Anterior cingulate cortex (tissue), 58 donors: ENCODE data around the gene ZBTB20.

Experiments used
- DNase-seq, 58 donors: peaks; one replicate each; lab custom pipeline; 2025; lab: John Stamatoyannopoulos, UW

Gene ZBTB20

GRCh38 chr3:114333923-114334240, 813.2 kb downstream of the ZBTB20 start:
- peak in 2 of 58 donors; percentile 24 to 36 for DNase-seq

DNA sequence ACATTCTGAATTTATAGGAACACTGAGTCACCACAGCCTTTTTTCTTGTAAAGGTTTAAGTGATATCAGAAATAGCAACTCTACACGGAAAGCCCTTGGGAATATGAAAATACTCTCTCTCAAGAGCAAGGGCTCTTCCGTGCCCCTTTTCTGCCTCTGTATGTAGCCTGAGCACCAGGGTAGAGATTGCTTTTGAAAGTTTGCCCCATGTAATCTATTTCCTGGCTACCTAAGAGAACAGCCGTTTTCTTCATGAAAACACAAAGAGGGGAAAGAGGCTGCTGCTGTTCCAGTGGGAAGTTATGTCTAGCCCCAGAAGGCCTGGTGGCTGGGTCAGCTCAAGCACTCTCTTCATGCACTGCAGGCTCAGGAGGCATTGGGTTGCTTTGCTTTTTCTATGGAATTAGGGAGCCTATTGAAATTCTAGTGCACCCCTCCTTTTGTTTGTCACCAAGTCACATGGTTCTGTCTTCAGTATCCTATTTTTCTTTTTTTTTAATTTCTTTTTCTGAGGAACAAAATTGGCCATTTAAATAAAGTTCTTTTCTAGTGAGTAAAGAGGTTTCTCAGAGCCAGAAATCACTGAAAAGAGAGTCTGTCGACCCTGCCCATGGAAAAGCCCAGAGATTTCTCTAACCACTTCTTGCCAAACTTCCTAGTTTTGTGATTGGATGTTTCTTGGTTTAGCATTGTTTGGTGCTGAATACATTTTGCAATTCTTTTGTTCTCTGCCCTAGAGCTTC, 813.7 kb downstream of the ZBTB20 start:
- peak in 28 of 58 donors; percentile 4 to 76 (median 21) for DNase-seq

DNA sequence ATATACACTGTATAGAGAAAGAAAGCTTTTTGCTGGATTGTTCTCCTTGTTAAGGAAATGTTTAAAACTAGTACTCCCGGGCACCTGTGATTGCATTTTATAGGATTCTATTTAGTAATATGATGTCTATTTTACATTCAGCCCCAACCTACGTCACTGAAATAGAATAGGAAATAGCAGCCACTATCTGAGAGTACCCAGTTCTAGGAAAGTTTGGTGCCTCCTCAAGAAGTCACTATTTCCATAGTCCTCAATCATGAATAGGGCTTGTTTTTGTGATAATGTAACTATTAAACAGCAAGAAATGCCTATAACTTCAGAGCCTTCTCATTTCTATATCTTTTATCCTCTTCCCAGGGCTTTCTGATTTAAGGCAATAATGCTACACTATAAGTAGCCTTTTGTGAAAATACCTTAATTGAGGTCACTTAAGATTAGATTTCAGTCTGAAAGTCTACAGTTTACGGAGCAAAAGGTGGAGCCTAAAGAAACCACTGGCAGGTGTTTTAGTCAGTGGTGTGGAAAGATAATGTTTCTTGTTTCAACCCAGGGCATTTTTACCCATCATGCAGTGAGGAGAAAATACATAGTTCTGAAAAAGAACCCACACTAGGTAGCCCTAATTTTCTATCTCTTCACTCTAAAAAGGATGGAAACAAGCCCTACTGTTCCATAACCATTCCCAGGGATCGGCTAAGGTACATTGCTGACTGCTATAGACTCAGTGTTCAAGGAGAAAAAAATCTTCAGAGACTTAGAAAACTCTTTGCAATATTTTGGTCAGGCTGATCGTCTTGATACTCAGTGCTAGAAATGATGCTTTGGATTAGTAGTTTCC, 814.5 kb downstream of the ZBTB20 start:
- no peak for DNase-seq

GRCh38 chr3:114331710-114332109, 815.4 kb downstream of the ZBTB20 start:
- no peak for DNase-seq

- DNase-seq = no peak
These were observed 816.1 kb downstream of the ZBTB20 start for GRCh38 chr3:114331007-114331406.

- no peak for DNase-seq
These were observed 817.3 kb downstream of the ZBTB20 start for GRCh38 chr3:114329823-114330222.

DNA sequence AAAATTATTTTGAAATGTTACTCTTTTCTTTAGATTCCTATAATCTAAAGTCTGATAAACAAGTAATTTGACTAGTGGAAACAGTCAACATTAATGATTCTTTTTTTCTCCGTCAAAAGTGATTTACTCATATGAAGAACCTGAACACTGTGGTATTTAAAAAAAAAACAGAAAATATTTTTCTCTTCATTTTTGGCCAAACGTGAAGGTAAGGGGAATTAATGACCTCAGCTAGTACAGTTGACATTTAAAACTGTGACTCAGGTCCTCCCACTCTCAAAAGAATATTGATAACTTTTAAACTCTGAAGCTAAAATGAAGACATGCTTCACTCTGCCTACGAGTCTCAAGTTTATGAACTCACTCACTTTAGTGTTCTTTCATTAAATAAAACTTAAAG, 818.7 kb downstream of the ZBTB20 start:
- no peak for DNase-seq

- no peak for DNase-seq
These were observed 819.4 kb downstream of the ZBTB20 start for GRCh38 chr3:114327665-114328064.

- no peak for DNase-seq
These were observed 823.4 kb downstream of the ZBTB20 start for GRCh38 chr3:114323546-114324254.

- DNase-seq = no peak
These were observed 826.8 kb downstream of the ZBTB20 start for GRCh38 chr3:114320246-114320645.

DNA sequence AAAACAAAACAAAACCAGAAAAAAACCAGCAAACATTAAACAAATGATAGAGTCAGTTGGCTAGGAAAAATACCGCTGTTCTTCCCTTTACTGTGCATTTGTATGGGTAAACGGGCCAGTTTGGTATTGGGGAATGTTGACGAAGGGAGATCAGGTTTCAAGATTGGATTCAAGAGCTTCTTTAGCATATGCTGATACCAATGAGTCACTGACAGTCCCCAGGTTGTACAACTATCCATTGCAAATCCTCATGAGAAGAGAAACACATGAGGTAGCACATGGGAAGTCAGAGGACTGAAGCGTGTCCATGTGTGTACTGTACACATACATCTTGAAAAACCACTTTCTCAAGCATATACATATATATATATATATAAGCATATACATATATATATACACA, 827.6 kb downstream of the ZBTB20 start:
- no peak for DNase-seq

- DNase-seq = no peak
These were observed 828.8 kb downstream of the ZBTB20 start for GRCh38 chr3:114318295-114318694.

GRCh38 chr3:114314282-114314681, 832.8 kb downstream of the ZBTB20 start:
- DNase-seq = no peak

DNA sequence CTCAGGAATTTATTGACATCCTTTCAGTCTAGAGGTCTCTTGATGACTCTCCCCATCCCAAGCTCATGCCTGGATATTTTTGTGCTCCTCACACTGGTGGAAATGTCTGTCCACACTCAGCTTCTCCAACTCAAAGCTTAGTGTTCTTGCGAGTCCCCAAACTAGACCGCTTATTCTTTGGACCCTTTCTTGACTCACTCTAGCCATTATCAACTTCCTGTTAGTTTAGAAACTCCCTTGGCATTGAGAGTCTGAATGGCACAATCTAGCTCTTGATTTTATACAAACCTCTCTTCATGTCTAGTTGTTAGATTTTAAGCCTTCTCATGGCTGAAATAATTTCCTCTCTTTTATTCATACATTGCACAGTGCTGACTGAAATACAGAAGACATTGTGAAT, 833.7 kb downstream of the ZBTB20 start:
- no peak for DNase-seq

DNA sequence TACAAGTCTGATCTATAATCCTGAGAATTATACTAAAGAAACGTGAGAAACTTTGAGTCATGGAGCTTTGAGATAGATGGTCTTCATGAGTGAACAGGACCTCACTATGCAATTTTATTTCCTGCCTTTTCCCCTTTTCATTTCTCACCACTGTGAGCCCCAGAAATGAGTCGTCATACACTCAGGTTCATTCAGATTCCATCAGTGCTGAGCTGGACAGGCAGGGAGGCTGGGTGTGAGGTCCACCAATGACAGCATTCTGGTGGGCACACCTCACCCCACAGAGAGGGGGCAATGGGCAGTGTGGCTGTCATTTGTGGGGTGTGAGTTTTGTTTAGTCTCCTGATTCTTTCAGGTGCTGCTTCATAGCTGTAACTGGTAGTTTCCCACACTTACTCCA, 836.4 kb downstream of the ZBTB20 start:
- no peak for DNase-seq

GRCh38 chr3:114308830-114309229, 838.3 kb downstream of the ZBTB20 start:
- no peak for DNase-seq

- no peak for DNase-seq
These were observed 838.7 kb downstream of the ZBTB20 start for GRCh38 chr3:114308377-114308776.

DNA sequence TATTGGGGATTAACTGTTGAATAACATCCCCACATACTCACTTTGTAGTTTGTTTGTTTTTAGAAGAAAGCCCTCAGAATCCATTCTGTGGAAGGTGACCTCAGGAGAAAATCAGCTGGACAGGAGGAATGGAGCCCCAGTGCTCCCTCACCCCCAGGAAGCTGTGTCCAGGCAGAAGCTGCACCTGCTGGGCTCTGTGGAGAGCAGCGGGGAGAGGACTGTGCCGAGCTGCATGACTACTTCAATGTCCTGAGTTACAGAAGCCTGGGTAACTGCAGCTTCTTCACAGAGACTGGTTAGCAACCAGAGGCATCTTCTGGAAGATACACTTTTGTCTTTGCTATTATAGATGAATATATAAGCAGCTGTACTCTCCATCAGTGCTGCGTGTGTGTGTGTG, 839.3 kb downstream of the ZBTB20 start:
- no peak for DNase-seq

GRCh38 chr3:114307222-114307830, 839.8 kb downstream of the ZBTB20 start:
- no peak for DNase-seq

- no peak for DNase-seq
These were observed 847.0 kb downstream of the ZBTB20 start for GRCh38 chr3:114299941-114300624.
